BJ (cell line): Measurements from ENCODE around the gene RDH5. TPM values are rescaled to one million over a fixed set of nuclear protein-coding genes. Genes with fewer than 3 reads are reported as not detected.

ENCODE experiments used
- CTCF ChIA-PET: fragments of 350-600 bp; formaldehyde crosslinking; extraction: SDS; loops from one replicate; lab custom pipeline; 2021; ENCODE audit warnings: antibody characterized with exemption, inconsistent platforms; lab: Yijun Ruan, JAX
- POLR2A ChIA-PET: fragments of 300-600 bp; sonication (Branson Sonifier 250); formaldehyde crosslinking; extraction: SDS; loops from one replicate; lab custom pipeline; 2021; ENCODE audit warnings: antibody characterized with exemption; lab: Charles Lee
- DNase-seq: peaks from one replicate; pipeline ENCODE4 v3.0.0-alpha.2; 2011; ENCODE audit warnings: low read depth
- H3K27me3 ChIP-seq: 2 replicates; pipeline ENCODE4 v1.6.0; 2011; ENCODE audit warnings: low read length; ENCODE audit not compliant: control insufficient read depth, insufficient read depth
- H3K36me3 ChIP-seq: 2 replicates; pipeline ENCODE4 v1.5.1; 2011; ENCODE audit warnings: low read length; ENCODE audit not compliant: control insufficient read depth, insufficient read depth
- H3K4me3 ChIP-seq: 2 replicates; pipeline ENCODE4 v1.5.1; 2011; ENCODE audit warnings: low read depth, mild to moderate bottlenecking, control low read depth, low read length
- polyA plus RNA-seq: library from polyadenylated mRNA; depleted of rRNA; stranded (reverse); fragments of >200 nt; gene quantifications from 2 replicates; pipeline ENCODE4 v1.2.3, GENCODE V29; 2011
- TF ChIP-seq, protein P1 (sequence below): IDR thresholded peaks from 2 replicates; pipeline ENCODE4 v1.5.1; 2011; ENCODE audit warnings: low read depth, mild to moderate bottlenecking, control low read depth, inconsistent platforms, low read length, moderate library complexity; ENCODE audit not compliant: insufficient read depth

Gene RDH5
- polyA plus RNA-seq, 1 experiment: 6.2 TPM

- H3K4me3 ChIP-seq: no peak overlapping the region
- DNase-seq: no peak
- no peaks in the 10 kb centered on the region for H3K36me3 ChIP-seq
- CTCF ChIA-PET: interaction anchor here (1.2 kb wide), 1 partner anchor 32 kb away, joined by 3 read pairs; a partner anchor contains a TSS
- TF ChIP-seq, protein P1, sequence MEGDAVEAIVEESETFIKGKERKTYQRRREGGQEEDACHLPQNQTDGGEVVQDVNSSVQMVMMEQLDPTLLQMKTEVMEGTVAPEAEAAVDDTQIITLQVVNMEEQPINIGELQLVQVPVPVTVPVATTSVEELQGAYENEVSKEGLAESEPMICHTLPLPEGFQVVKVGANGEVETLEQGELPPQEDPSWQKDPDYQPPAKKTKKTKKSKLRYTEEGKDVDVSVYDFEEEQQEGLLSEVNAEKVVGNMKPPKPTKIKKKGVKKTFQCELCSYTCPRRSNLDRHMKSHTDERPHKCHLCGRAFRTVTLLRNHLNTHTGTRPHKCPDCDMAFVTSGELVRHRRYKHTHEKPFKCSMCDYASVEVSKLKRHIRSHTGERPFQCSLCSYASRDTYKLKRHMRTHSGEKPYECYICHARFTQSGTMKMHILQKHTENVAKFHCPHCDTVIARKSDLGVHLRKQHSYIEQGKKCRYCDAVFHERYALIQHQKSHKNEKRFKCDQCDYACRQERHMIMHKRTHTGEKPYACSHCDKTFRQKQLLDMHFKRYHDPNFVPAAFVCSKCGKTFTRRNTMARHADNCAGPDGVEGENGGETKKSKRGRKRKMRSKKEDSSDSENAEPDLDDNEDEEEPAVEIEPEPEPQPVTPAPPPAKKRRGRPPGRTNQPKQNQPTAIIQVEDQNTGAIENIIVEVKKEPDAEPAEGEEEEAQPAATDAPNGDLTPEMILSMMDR: no peak
- POLR2A ChIA-PET: interaction anchor here (0.7 kb wide), 1 partner anchor 11 kb away, joined by 3 read pairs; no protein-coding TSS in a partner anchor
- H3K27me3 ChIP-seq: 0 out of 2 replicates have a peak, but pooled peaks cover 2% of the 10 kb centered on the region
These were observed 6.5 kb upstream of the RDH5 start for GRCh38 chr12:55713721-55714120.

DNA sequence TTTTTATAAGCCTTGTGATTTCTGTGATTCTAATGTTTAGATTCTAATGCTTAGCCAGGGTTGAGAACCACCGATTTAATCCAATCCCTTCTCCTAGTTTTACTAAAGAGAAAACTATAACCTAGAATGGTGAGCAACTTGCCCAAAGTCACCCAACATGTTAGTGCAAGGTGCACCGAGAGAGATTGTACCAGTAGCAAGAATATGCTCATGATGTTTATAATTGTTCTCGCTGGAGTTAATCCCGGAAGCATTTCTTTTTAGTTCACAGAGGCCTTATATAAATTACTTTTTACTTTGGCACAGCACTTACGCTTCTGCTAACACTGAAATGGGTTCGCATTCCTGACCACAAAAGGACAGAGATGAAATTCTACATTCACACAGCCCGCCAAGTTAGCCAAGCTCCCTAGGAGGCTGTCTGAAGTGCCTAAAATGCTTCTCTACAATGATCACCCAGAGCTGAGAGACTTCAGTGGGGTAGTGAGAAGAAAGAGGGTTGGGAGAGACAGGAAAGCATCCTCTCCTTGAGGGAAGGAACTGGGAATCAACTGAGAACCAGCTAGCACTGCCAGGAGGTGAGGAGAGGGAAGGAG, 4.9 kb upstream of the RDH5 start:
- ChIA-PET POLR2A (interaction anchor here (0.7 kb wide), 1 partner anchor 14 kb away, joined by 4 read pairs; no protein-coding TSS in a partner anchor), CTCF (interaction anchor here (0.6 to 1.7 kb wide), 4 partner anchors 9 to 1923 kb away, joined by 3 to 4 read pairs (median 3); a partner anchor contains a TSS)
- peak overlapping the region; percentile 74; the same call in 1 of the 2 replicates for H3K4me3 ChIP-seq
- H3K36me3 ChIP-seq: no peaks in the 10 kb centered on the region
- DNase-seq: no peak
- TF ChIP-seq, protein P1: no peak
- no peaks in the 10 kb centered on the region for H3K27me3 ChIP-seq

DNA sequence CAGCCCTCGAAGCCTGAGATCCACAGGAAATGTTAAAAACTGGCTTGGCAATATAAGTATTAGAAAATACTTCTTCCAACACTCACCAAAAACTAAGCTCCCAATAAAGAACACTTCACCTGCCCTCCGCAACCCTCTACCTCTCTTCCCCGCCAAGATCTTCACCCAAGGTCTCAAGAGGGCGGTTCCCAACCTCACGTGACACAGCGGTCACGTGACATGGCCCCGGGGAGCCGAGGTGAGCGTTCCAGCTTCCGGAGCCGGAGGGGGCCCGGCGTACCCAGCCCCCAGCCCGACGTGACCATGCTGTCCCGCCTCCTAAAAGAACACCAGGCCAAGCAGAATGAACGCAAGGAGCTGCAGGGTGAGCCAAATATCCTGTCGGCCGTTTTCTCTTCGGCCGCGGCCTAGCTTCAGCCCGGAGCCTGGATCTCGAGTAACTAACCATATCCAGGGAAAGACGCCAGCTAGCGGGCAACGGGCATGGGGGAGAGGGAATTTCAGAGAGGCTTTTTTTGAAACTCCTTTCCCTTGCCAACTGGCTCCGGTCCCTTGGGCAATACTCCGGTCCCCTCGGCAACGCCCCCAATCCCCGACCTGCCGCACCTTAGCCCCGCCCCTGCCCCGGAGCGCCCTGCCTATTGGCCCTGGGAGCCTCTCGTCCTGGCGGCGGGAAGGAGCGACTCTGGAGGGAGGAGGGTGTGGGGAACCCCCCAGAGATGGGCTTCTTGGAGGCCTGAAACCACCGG, 4.2 kb upstream of the RDH5 start, which contains the start of gene BLOC1S1:
BLOC1S1 (plus strand) TSS at position 214 of the 749 bp plus-strand sequence; CDS start at position 220, 6 bp downstream.
- H3K4me3 ChIP-seq: peak within 1 kb of the TSS; percentile 74
- DNase-seq: no peak
- TF ChIP-seq, protein P1: peak; percentile 2; the same call in 1 of the 2 replicates
- CTCF ChIA-PET: interaction anchor here (0.6 to 1.7 kb wide), 5 partner anchors 9 to 1924 kb away, joined by 3 to 4 read pairs (median 3); a partner anchor contains a TSS
- POLR2A ChIA-PET: interaction anchor here (0.7 kb wide), 1 partner anchor 14 kb away, joined by 4 read pairs; no protein-coding TSS in a partner anchor
- no peaks in the 10 kb centered on the region for H3K36me3 ChIP-seq
- no peaks in the 10 kb centered on the region for H3K27me3 ChIP-seq

GRCh38 chr12:55716582-55716957, 3.6 kb upstream of the RDH5 start:
- CTCF ChIA-PET: interaction anchor here (0.7 to 3.3 kb wide), 5 partner anchors 10 to 197 kb away, joined by 3 to 13 read pairs (median 4); a partner anchor contains a TSS
- TF ChIP-seq, protein P1: no peak
- POLR2A ChIA-PET: no interaction called here

More at GRCh38 chr12:55716582-55716957, 3.6 kb upstream of the RDH5 start:
- Histone ChIP-seq H3K4me3 (peak overlapping the region; percentile 74), H3K36me3 (no peaks in the 10 kb centered on the region), H3K27me3 (no peaks in the 10 kb centered on the region)
- no peak for DNase-seq
